Gastroesophageal sphincter (tissue), 4 donors: Measurements from ENCODE around the gene GATAD2A. TPM values are rescaled to one million over a fixed set of nuclear protein-coding genes. Genes with fewer than 3 reads are reported as not detected.

Experiments used
- ATAC-seq: fragments of 150-250 bp; one replicate; pipeline ENCODE4 v1.9.1; 2016; ENCODE audit warnings: mild to moderate bottlenecking, moderate library complexity
- H3K27ac ChIP-seq, 4 donors: fragments of 200-600 bp; sonication (generic) in 3 of 4; 1 replicate in 3 of 4; 2 replicates in 1 of 4; pipeline ENCODE4 v1.5.1; 2016 to 2019
- H3K27me3 ChIP-seq: fragments of 200-600 bp; sonication (generic); one replicate; pipeline ENCODE4 v1.5.1; 2019
- H3K36me3 ChIP-seq, 2 donors: fragments of 200-600 bp; sonication (generic); one replicate each; pipeline ENCODE4 v1.5.1; 2019; ENCODE audit warnings: control low read depth in 1 of 2
- H3K4me1 ChIP-seq, 3 donors: fragments of 200-600 bp; sonication (generic); 1 replicate in 2 of 3; 2 replicates in 1 of 3; pipeline ENCODE4 v1.5.1; 2016 to 2019; ENCODE audit warnings: control low read depth in 2 of 3
- H3K4me3 ChIP-seq, 2 donors: fragments of 200-600 bp; sonication (generic); one replicate each; pipeline ENCODE4 v1.5.1; 2019; ENCODE audit warnings: mild to moderate bottlenecking in 1 of 2, moderate library complexity in 1 of 2
- H3K9me3 ChIP-seq, 3 donors: fragments of 200-600 bp; sonication (generic); one replicate each; pipeline ENCODE4 v1.5.1; 2017 to 2019; ENCODE audit warnings: control low read depth in 2 of 3
- CTCF ChIP-seq, 4 experiments: fragments of 200-600 bp in 2 of 4; fragments of 450-650 bp in 2 of 4; sonication (generic) in 1 of 4; IDR thresholded peaks; one replicate each; pipeline ENCODE4 v1.5.1; 2017 to 2019; ENCODE audit warnings: antibody characterized with exemption in 4 of 4, mild to moderate bottlenecking in 2 of 4, moderate library complexity in 2 of 4
- EP300 ChIP-seq: sonication (generic); formaldehyde crosslinking; IDR thresholded peaks from one replicate; pipeline ENCODE4 v1.6.1; 2017; ENCODE audit warnings: antibody characterized with exemption, mild to moderate bottlenecking
- POLR2A ChIP-seq, 2 donors: fragments of 450-650 bp; IDR thresholded peaks; one replicate each; pipeline ENCODE4 v1.6.1; 2017; ENCODE audit warnings: antibody characterized with exemption in 2 of 2, mild to moderate bottlenecking in 2 of 2, moderate library complexity in 1 of 2
- POLR2AphosphoS5 ChIP-seq: sonication (generic); formaldehyde crosslinking; IDR thresholded peaks from one replicate; pipeline ENCODE4 v1.6.1; 2017; ENCODE audit warnings: antibody characterized with exemption
- WGBS, 2 donors: methylation state at CpG; one replicate each; pipeline ENCODE4 v1.1.5; 2018; ENCODE audit warnings: low coverage in 1 of 2; 5-methylcytosine and 5-hydroxymethylcytosine counted together
- total RNA-seq, 4 donors: library from RNA; depleted of rRNA; stranded (reverse); fragments of >200 nt; gene quantifications; one replicate each; pipeline ENCODE4 v1.1.0, GENCODE V29; 2016

The GATAD2A gene
- total RNA-seq, 4 donors from 2014 or later: 30.9 to 69.0 (median 36.6) TPM

- Histone ChIP-seq H3K9me3 (no peaks in the 10 kb centered on the region), H3K4me3 (no peak overlapping the region), H3K27ac (no peak overlapping the region), H3K36me3 (peaks cover 0 to 71% of the 10 kb centered on the region in 2 donors), H3K4me1 (peaks cover 0 to 42% (median 0%) of the 10 kb centered on the region in 3 donors), H3K27me3 (no peaks in the 10 kb centered on the region)
- no peak for TF ChIP-seq POLR2AphosphoS5
- TF ChIP-seq CTCF (IDR thresholded peaks at IDR 0.05): no peak
- TF ChIP-seq EP300: no peak
- no peak for TF ChIP-seq POLR2A (IDR thresholded peaks at IDR 0.05)
- ATAC-seq: no peak
- WGBS, 2 donors: 86 to 90% methylated on average over 2 to 3 of the region's 3 CpGs
These were observed 117.7 kb downstream of the GATAD2A start for GRCh38 chr19:19523177-19523576.

- peaks cover 0 to 75% of the 10 kb centered on the region in 2 donors for H3K36me3 ChIP-seq
- H3K4me3 ChIP-seq: no peak overlapping the region
- TF ChIP-seq CTCF (IDR thresholded peaks at IDR 0.05) (no peak), POLR2AphosphoS5 (no peak), EP300 (no peak), POLR2A (IDR thresholded peaks at IDR 0.05) (no peak)
- 77 to 92% methylated on average over 5 of the region's 7 CpGs for WGBS, 2 donors
- no peak overlapping the region for H3K27ac ChIP-seq
- no peaks in the 10 kb centered on the region for H3K9me3 ChIP-seq
- ATAC-seq: no peak
- H3K27me3 ChIP-seq: no peaks in the 10 kb centered on the region
- H3K4me1 ChIP-seq: peaks cover 0 to 41% (median 0%) of the 10 kb centered on the region in 3 donors
These were observed 118.6 kb downstream of the GATAD2A start for GRCh38 chr19:19524053-19524452.

- no peak overlapping the region for H3K4me3 ChIP-seq
- H3K9me3 ChIP-seq: no peaks in the 10 kb centered on the region
- WGBS, 2 donors: no CpG with 5 or more reads among the region's 23 CpGs
- no peaks in the 10 kb centered on the region for H3K27me3 ChIP-seq
- H3K36me3 ChIP-seq: peaks cover 0 to 58% of the 10 kb centered on the region in 2 donors
- no peak overlapping the region for H3K27ac ChIP-seq
- no peak for ATAC-seq
- H3K4me1 ChIP-seq: peaks cover 0 to 40% (median 0%) of the 10 kb centered on the region in 3 donors
- TF ChIP-seq EP300: no peak
- no peak for TF ChIP-seq CTCF (IDR thresholded peaks at IDR 0.05)
- TF ChIP-seq POLR2AphosphoS5: no peak
- TF ChIP-seq POLR2A (IDR thresholded peaks at IDR 0.05): no peak
These were observed 120.3 kb downstream of the GATAD2A start for GRCh38 chr19:19525611-19526380.

GRCh38 chr19:19526581-19527370, 121.3 kb downstream of the GATAD2A start:
- no peaks in the 10 kb centered on the region for H3K27me3 ChIP-seq
- 48 to 60% methylated on average over 1 to 9 of the region's 28 CpGs for WGBS, 2 donors
- H3K36me3 ChIP-seq: peaks cover 0 to 53% of the 10 kb centered on the region in 2 donors
- H3K9me3 ChIP-seq: no peaks in the 10 kb centered on the region
- no peak for ATAC-seq
- peaks cover 0 to 40% (median 0%) of the 10 kb centered on the region in 3 donors for H3K4me1 ChIP-seq
- TF ChIP-seq POLR2AphosphoS5 (no peak), POLR2A (IDR thresholded peaks at IDR 0.05) (no peak), EP300 (no peak), CTCF (IDR thresholded peaks at IDR 0.05) (no peak)
- H3K27ac ChIP-seq: peak overlapping the region in 1 of 4 donors; percentile 9
- no peak overlapping the region for H3K4me3 ChIP-seq
